HCT116 (cell line): ENCODE measurements around the gene HRH3. TPM values are rescaled to one million over a fixed set of nuclear protein-coding genes. Genes with fewer than 3 reads are reported as not detected.

Source experiments
- ATAC-seq: fragments of 200-7000 bp; cut with Tn5 transposase; 2 replicates; pipeline ENCODE4 v1.9.1; 2020; ENCODE audit warnings: mild to moderate bottlenecking, moderate library complexity
- BruUV-seq: library from RNA; stranded (reverse); fragments of 400-500 nt; replicated peaks from 2 replicates; lab custom pipeline; 2021; lab: Mats Ljungman, UMichigan
- CTCF ChIA-PET: fragments of 300-600 bp; sonication (Branson Sonifier 250); formaldehyde crosslinking; loops from one replicate; lab custom pipeline; 2021; ENCODE audit warnings: antibody characterized with exemption; lab: Charles Lee
- POLR2A ChIA-PET: fragments of 300-600, 350-600 bp; sonication (Branson Sonifier 250); formaldehyde crosslinking; loops from one replicate; lab custom pipeline; 2021; ENCODE audit warnings: antibody characterized with exemption; lab: Charles Lee
- RAD21 ChIA-PET, 2 experiments: fragments of 300-600 bp; sonication (Branson Sonifier 250); formaldehyde crosslinking; loops; one replicate each; lab custom pipeline; 2023; ENCODE audit warnings: low total read pairs in 2 of 2; ENCODE audit not compliant: uncharacterized antibody in 2 of 2, unreplicated experiment in 2 of 2, low non-redundant PET in 1 of 2; lab: Charles Lee
- DNase-seq: peaks from one replicate; pipeline ENCODE4 v3.0.0-alpha.2; 2010; ENCODE audit warnings: low read depth, low spot score
- H2AFZ ChIP-seq: fragments of 200-600 bp; shearing (Covaris generic), sonication (generic); 2 replicates; pipeline ENCODE4 v1.6.1; 2017; ENCODE audit warnings: low read depth, mixed run types, mixed read lengths, antibody characterized with exemption, low read length; ENCODE audit not compliant: poor library complexity, severe bottlenecking
- H3K27ac ChIP-seq: 2 replicates; pipeline ENCODE4 v1.5.1; 2012; ENCODE audit warnings: low read depth, low read length
- H3K27me3 ChIP-seq: fragments of 200-600 bp; sonication (generic); 2 replicates; pipeline ENCODE4 v1.6.1; 2016; ENCODE audit warnings: mixed run types, low read length, mixed read lengths; ENCODE audit not compliant: insufficient read depth
- H3K36me3 ChIP-seq, 2 experiments: fragments of 200-500 bp in 1 of 2; fragments of 200-600 bp in 1 of 2; sonication (Bioruptor generic) in 1 of 2; sonication (generic) in 1 of 2; 2 replicates each; pipeline versions ENCODE4 v1.5.1 to v1.6.1; 2014 to 2016; ENCODE audit warnings: low read length in 2 of 2, inconsistent platforms in 1 of 2, mixed read lengths in 1 of 2, mixed run types in 1 of 2; ENCODE audit not compliant: insufficient read depth in 2 of 2, control insufficient read depth in 1 of 2
- H3K4me1 ChIP-seq, 2 experiments: fragments of 200-600 bp in 1 of 2; sonication (generic) in 1 of 2; 2 replicates each; pipeline versions ENCODE4 v1.5.1 to v1.6.1; 2012 to 2017; ENCODE audit warnings: low read length in 2 of 2, inconsistent platforms in 1 of 2, mild to moderate bottlenecking in 1 of 2, mixed read lengths in 1 of 2, mixed run types in 1 of 2, moderate library complexity in 1 of 2; ENCODE audit not compliant: insufficient read depth in 2 of 2, control insufficient read depth in 1 of 2
- H3K4me2 ChIP-seq: fragments of 200-600 bp; sonication (generic); 2 replicates; pipeline ENCODE4 v1.6.1; 2017; ENCODE audit warnings: mixed run types, low read length, mixed read lengths
- H3K4me3 ChIP-seq, 2 experiments: fragments of 200-600 bp in 1 of 2; sonication (generic) in 1 of 2; replicated peaks in 1 of 2; 2 replicates each; pipeline ENCODE4 v1.5.1; 2011 to 2016; ENCODE audit warnings: low read length in 2 of 2, control low read depth in 1 of 2, low read depth in 1 of 2, mild to moderate bottlenecking in 1 of 2, mixed read lengths in 1 of 2, mixed run types in 1 of 2
- H3K79me2 ChIP-seq: fragments of 200-600 bp; sonication (generic); 2 replicates; pipeline ENCODE4 v1.6.1; 2017; ENCODE audit warnings: mild to moderate bottlenecking, mixed run types, low read length, moderate library complexity, mixed read lengths; ENCODE audit not compliant: insufficient read depth
- H3K9ac ChIP-seq: fragments of 200-600 bp; sonication (generic); 2 replicates; pipeline ENCODE4 v1.6.1; 2016; ENCODE audit warnings: low read length, mixed read lengths
- H3K9me2 ChIP-seq: fragments of 200-600 bp; sonication (generic), shearing (Covaris generic); 2 replicates; pipeline ENCODE4 v1.6.1; 2017; ENCODE audit warnings: mixed run types, mild to moderate bottlenecking, moderate library complexity; ENCODE audit not compliant: insufficient read depth
- H3K9me3 ChIP-seq, 2 experiments: fragments of 200-500 bp in 1 of 2; fragments of 200-600 bp in 1 of 2; sonication (Bioruptor generic) in 1 of 2; sonication (generic) in 1 of 2; 2 replicates each; pipeline ENCODE4 v1.6.1; 2014 to 2017; ENCODE audit warnings: low read length in 2 of 2, mixed read lengths in 2 of 2, inconsistent platforms in 1 of 2, low read depth in 1 of 2, mild to moderate bottlenecking in 1 of 2, mixed run types in 1 of 2, moderate library complexity in 1 of 2; ENCODE audit not compliant: control insufficient read depth in 1 of 2, insufficient read depth in 1 of 2
- H4K20me1 ChIP-seq: fragments of 200-600 bp; sonication (generic), shearing (Covaris generic); 2 replicates; pipeline ENCODE4 v1.6.1; 2017; ENCODE audit warnings: mixed run types, mild to moderate bottlenecking, moderate library complexity; ENCODE audit not compliant: insufficient read depth
- ATF3 ChIP-seq: IDR thresholded peaks from 2 replicates; pipeline ENCODE4 v1.6.1; 2012
- CBX3 ChIP-seq: IDR thresholded peaks from 2 replicates; pipeline ENCODE4 v1.6.1; 2012; ENCODE audit warnings: low read depth
- CEBPB ChIP-seq: IDR thresholded peaks from 2 replicates; pipeline ENCODE4 v1.6.1; 2012; ENCODE audit warnings: low read depth
- CTCF ChIP-seq, 3 experiments: fragments of 200-600 bp in 1 of 3; sonication (generic) in 1 of 3; IDR thresholded peaks in 2 of 3; conservative IDR thresholded peaks in 1 of 3; 2 replicates each; pipeline ENCODE4 v1.5.1; 2012 to 2017; ENCODE audit warnings: low read depth in 2 of 3, low read length in 2 of 3, antibody characterized with exemption in 1 of 3, borderline replicate concordance in 1 of 3, control low read depth in 1 of 3, mild to moderate bottlenecking in 1 of 3, mixed read lengths in 1 of 3, mixed run types in 1 of 3, moderate library complexity in 1 of 3; ENCODE audit not compliant: insufficient read depth in 1 of 3
- EGR1 ChIP-seq: IDR thresholded peaks from 2 replicates; pipeline ENCODE4 v1.6.1; 2012; ENCODE audit warnings: low read depth
- ELF1 ChIP-seq: IDR thresholded peaks from 2 replicates; pipeline ENCODE4 v1.6.1; 2012; ENCODE audit warnings: low read depth, borderline replicate concordance
- EZH2 ChIP-seq: fragments of 200-600 bp; sonication (generic); IDR thresholded peaks from 2 replicates; pipeline ENCODE4 v1.6.1; 2017; ENCODE audit warnings: antibody characterized with exemption, mixed run types
- EZH2phosphoT487 ChIP-seq: fragments of 200-600 bp; IDR thresholded peaks from 2 replicates; pipeline ENCODE4 v1.6.1; 2018; ENCODE audit warnings: antibody characterized with exemption, borderline replicate concordance
- FOSL1 ChIP-seq: IDR thresholded peaks from 2 replicates; pipeline ENCODE4 v1.6.1; 2012; ENCODE audit warnings: low read depth
- MAX ChIP-seq: IDR thresholded peaks from 2 replicates; pipeline ENCODE4 v1.6.1; 2012
- POLR2A ChIP-seq: IDR thresholded peaks from 2 replicates; pipeline ENCODE4 v1.7.0; 2011; ENCODE audit warnings: borderline replicate concordance; ENCODE audit not compliant: insufficient read depth, insufficient read length; ENCODE audit errors: extremely low read depth
- POLR2AphosphoS5 ChIP-seq: IDR thresholded peaks from 2 replicates; pipeline ENCODE4 v1.6.1; 2011; ENCODE audit warnings: mild to moderate bottlenecking, low read depth, low read length, moderate library complexity
- REST ChIP-seq: IDR thresholded peaks from 2 replicates; pipeline ENCODE4 v1.6.1; 2012; ENCODE audit warnings: low read depth
- SIN3A ChIP-seq: IDR thresholded peaks from 2 replicates; pipeline ENCODE4 v1.6.1; 2012; ENCODE audit warnings: low read depth
- SRF ChIP-seq: IDR thresholded peaks from 2 replicates; pipeline ENCODE4 v1.6.1; 2012; ENCODE audit warnings: low read depth
- TCF7L2 ChIP-seq: IDR thresholded peaks from 2 replicates; pipeline ENCODE4 v1.7.0; 2011; ENCODE audit warnings: borderline replicate concordance, inconsistent platforms; ENCODE audit not compliant: insufficient read depth, insufficient read length; ENCODE audit errors: extremely low read depth
- YY1 ChIP-seq: IDR thresholded peaks from 2 replicates; pipeline ENCODE4 v1.6.1; 2011; ENCODE audit warnings: low read length, low read depth, moderate library complexity, mild to moderate bottlenecking; ENCODE audit not compliant: insufficient replicate concordance; ENCODE audit errors: extremely low read depth
- ZBTB33 ChIP-seq: IDR thresholded peaks from 2 replicates; pipeline ENCODE4 v1.6.1; 2011; ENCODE audit warnings: mild to moderate bottlenecking, low read length, moderate library complexity; ENCODE audit not compliant: insufficient replicate concordance; ENCODE audit errors: extremely low read depth
- ZFX ChIP-seq: fragments of 450-650 bp; IDR thresholded peaks from 2 replicates; pipeline ENCODE4 v1.6.1; 2017
- intact Hi-C: fragments of 100-400 bp; cut with micrococcal nuclease; formaldehyde crosslinking; loops from 2 replicates; pipeline ENCODE4 v1.10.0; 2022
- total RNA-seq: library from RNA; stranded (reverse); gene quantifications from one replicate; pipeline ENCODE4 v1.2.1, GENCODE V29; 2021; ENCODE audit not compliant: unreplicated experiment

Gene HRH3
- total RNA-seq, 1 experiment from 2014 or later = not detected

GRCh38 chr20:62197801-62198200, 22.3 kb downstream of the HRH3 start:
- intact Hi-C loops = no loop called here
- CTCF ChIA-PET = no interaction called here
- peaks cover 29 to 33% of the 10 kb centered on the region in 2 experiments; a peak in 3 of 4 replicates for H3K36me3 ChIP-seq

More at GRCh38 chr20:62197801-62198200, 22.3 kb downstream of the HRH3 start:
- no peak overlapping the region for H3K4me3 ChIP-seq
- no peak overlapping the region for H3K4me2 ChIP-seq
- no peak overlapping the region for H3K9ac ChIP-seq
- H2AFZ ChIP-seq = no peak overlapping the region
- no peak for DNase-seq
- no peaks in the 10 kb centered on the region for H3K4me1 ChIP-seq
- H3K9me3 ChIP-seq = no peaks in the 10 kb centered on the region
- no peak for TF ChIP-seq CTCF (IDR thresholded peaks at IDR 0.05 in 2 of 3, conservative IDR thresholded peaks at IDR 0.05 in 1 of 3; ENCODE audit: borderline replicate concordance in 1 of 3, insufficient read depth in 1 of 3, low read depth in 2 of 3, low read length in 2 of 3)
- TF ChIP-seq POLR2A = no peak
- no peak for TF ChIP-seq SRF
- no peak for TF ChIP-seq EZH2
- TF ChIP-seq EGR1 = no peak
- no peak for TF ChIP-seq REST
- no peak for TF ChIP-seq ATF3
- TF ChIP-seq MAX = no peak
- no peak for TF ChIP-seq YY1
- no peak for TF ChIP-seq TCF7L2
- no peak for TF ChIP-seq POLR2AphosphoS5
- no peak for TF ChIP-seq ELF1
- TF ChIP-seq ZFX = no peak
- no peak for TF ChIP-seq SIN3A
- TF ChIP-seq CBX3 = no peak
- no peak for TF ChIP-seq ZBTB33
- TF ChIP-seq CEBPB = no peak
- no peak for TF ChIP-seq FOSL1
- no peak for TF ChIP-seq EZH2phosphoT487
- TF ChIP-seq, all 23 proteins: peak for 0
- Histone ChIP-seq H4K20me1 (no peaks in the 10 kb centered on the region), H3K27ac (no peak overlapping the region), H3K79me2 (peaks cover 20% of the 10 kb centered on the region), H3K27me3 (no peaks in the 10 kb centered on the region), H3K9me2 (no peaks in the 10 kb centered on the region)
- no peak for ATAC-seq
- ChIA-PET POLR2A (no interaction called here), RAD21 (no interaction called here)
- BruUV-seq = no TSS peak
